Caco-2 (cell line): Measurements from ENCODE around the gene COX6A2. TPM values are rescaled to one million over a fixed set of nuclear protein-coding genes. Genes with fewer than 3 reads are reported as not detected.

Experiments used
- BruUV-seq: library from RNA; stranded (reverse); fragments of 400-500 nt; replicated peaks from 2 replicates; lab custom pipeline; 2021; lab: Mats Ljungman, UMichigan
- CTCF ChIA-PET: fragments of 300-600 bp; sonication (Branson Sonifier 250); formaldehyde crosslinking; loops from one replicate; lab custom pipeline; 2022; ENCODE audit warnings: antibody characterized with exemption; lab: Charles Lee
- POLR2A ChIA-PET: fragments of 300-600 bp; sonication (Branson Sonifier 250); formaldehyde crosslinking; loops from one replicate; lab custom pipeline; 2022; ENCODE audit warnings: antibody characterized with exemption; lab: Charles Lee
- DNase-seq, 2 experiments: peaks; one replicate each; pipeline versions ENCODE4 v3.0.0 to v3.0.0-alpha.2; 2020 to 2022
- H3K27me3 ChIP-seq: replicated peaks from 2 replicates; pipeline ENCODE4 v1.6.0; 2011; ENCODE audit warnings: low read length; ENCODE audit not compliant: control insufficient read depth, insufficient read depth
- H3K36me3 ChIP-seq: 2 replicates; pipeline ENCODE4 v1.5.1; 2011; ENCODE audit warnings: low read length; ENCODE audit not compliant: control insufficient read depth, insufficient read depth
- H3K4me1 ChIP-seq: fragments of 250-450 bp; sonication (Bioruptor Pico); 2 replicates; pipeline ENCODE4 v1.5.1; 2020; ENCODE audit warnings: mild to moderate bottlenecking
- H3K4me3 ChIP-seq: 2 replicates; pipeline ENCODE4 v1.5.1; 2011; ENCODE audit warnings: low read depth, mild to moderate bottlenecking, control low read depth, low read length
- H3K9me3 ChIP-seq: fragments of 250-450 bp; sonication (Bioruptor Pico); 2 replicates; pipeline ENCODE4 v1.5.1; 2020; ENCODE audit warnings: mild to moderate bottlenecking, moderate library complexity
- H3K27ac Mint-ChIP-seq: one replicate; pipeline ENCODE4 v1.8.0; 2022; ENCODE audit warnings: mixed read lengths; ENCODE audit not compliant: unreplicated experiment
- H3K27me3 Mint-ChIP-seq: one replicate; pipeline ENCODE4 v1.8.0; 2022; ENCODE audit warnings: mixed read lengths; ENCODE audit not compliant: insufficient read depth, unreplicated experiment
- H3K36me3 Mint-ChIP-seq: one replicate; pipeline ENCODE4 v1.8.0; 2022; ENCODE audit warnings: mild to moderate bottlenecking, mixed read lengths; ENCODE audit not compliant: insufficient read depth, unreplicated experiment
- H3K4me1 Mint-ChIP-seq: one replicate; pipeline ENCODE4 v1.8.0; 2022; ENCODE audit warnings: low read depth, mixed read lengths; ENCODE audit not compliant: unreplicated experiment
- H3K4me3 Mint-ChIP-seq: one replicate; pipeline ENCODE4 v1.8.0; 2022; ENCODE audit warnings: mild to moderate bottlenecking, moderate library complexity, mixed read lengths; ENCODE audit not compliant: unreplicated experiment
- H3K9me3 Mint-ChIP-seq: one replicate; pipeline ENCODE4 v1.8.0; 2022; ENCODE audit warnings: mixed read lengths; ENCODE audit not compliant: unreplicated experiment
- CTCF ChIP-seq, 2 experiments: fragments of 200-600 bp in 1 of 2; IDR thresholded peaks; 1 replicate in 1 of 2; 2 replicates in 1 of 2; pipeline versions ENCODE4 v1.5.1 to v1.8.0; 2011 to 2022; ENCODE audit warnings: antibody characterized with exemption in 1 of 2, control low read depth in 1 of 2, inconsistent platforms in 1 of 2, low read depth in 1 of 2, low read length in 1 of 2, mild to moderate bottlenecking in 1 of 2, moderate library complexity in 1 of 2; ENCODE audit not compliant: insufficient read depth in 1 of 2, severe bottlenecking in 1 of 2, unreplicated experiment in 1 of 2
- intact Hi-C: fragments of 100-400 bp; cut with micrococcal nuclease; formaldehyde crosslinking; loops from one replicate; pipeline ENCODE4 v1.10.0; 2022; ENCODE audit not compliant: unreplicated experiment
- total RNA-seq: library from RNA; stranded (reverse); gene quantifications from 2 replicates; pipeline ENCODE4 v1.2.3, GENCODE V29; 2022

COX6A2 gene
- total RNA-seq, 1 experiment from 2014 or later: not detected

GRCh38 chr16:31464348-31464769 lies 36.2 kb upstream of the COX6A2 start:
- BruUV-seq: no TSS peak
- no peak for TF ChIP-seq CTCF (IDR thresholded peaks at IDR 0.05; ENCODE audit: insufficient read depth in 1 of 2, low read depth in 1 of 2, low read length in 1 of 2, severe bottlenecking in 1 of 2, unreplicated experiment in 1 of 2)
- no peak overlapping the region for H3K4me3 ChIP-seq
- ChIA-PET POLR2A (interaction anchor here (0.6 to 1.2 kb wide), 2 partner anchors 13 to 662 kb away, joined by 3 to 5 read pairs; no protein-coding TSS in a partner anchor), CTCF (no interaction called here)
- peaks cover 32% of the 10 kb centered on the region for H3K36me3 Mint-ChIP-seq
- no peak for DNase-seq
- no peaks in the 10 kb centered on the region for H3K27me3 ChIP-seq
- H3K27me3 Mint-ChIP-seq: no peaks in the 10 kb centered on the region
- H3K4me3 Mint-ChIP-seq: no peak overlapping the region
- H3K4me1 Mint-ChIP-seq: peaks cover 6% of the 10 kb centered on the region
- H3K27ac Mint-ChIP-seq: no peak overlapping the region
- H3K36me3 ChIP-seq: peaks cover 1% of the 10 kb centered on the region; the same call in 1 of the 2 replicates
- intact Hi-C loops: no loop called here
- H3K9me3 ChIP-seq: no peaks in the 10 kb centered on the region
- H3K4me1 ChIP-seq: peaks cover 6% of the 10 kb centered on the region; the same call in 1 of the 2 replicates
- no peaks in the 10 kb centered on the region for H3K9me3 Mint-ChIP-seq

GRCh38 chr16:31461921-31462804 lies 34.0 kb upstream of the COX6A2 start:
- Mint-ChIP-seq H3K9me3 (no peaks in the 10 kb centered on the region), H3K4me3 (no peak overlapping the region), H3K27ac (no peak overlapping the region), H3K36me3 (peaks cover 38% of the 10 kb centered on the region), H3K4me1 (peaks cover 6% of the 10 kb centered on the region), H3K27me3 (no peaks in the 10 kb centered on the region)
- Histone ChIP-seq H3K9me3 (no peaks in the 10 kb centered on the region), H3K4me3 (no peak overlapping the region), H3K36me3 (peaks cover 1% of the 10 kb centered on the region; the same call in 1 of the 2 replicates), H3K27me3 (no peaks in the 10 kb centered on the region), H3K4me1 (peaks cover 13% of the 10 kb centered on the region; the same call in 1 of the 2 replicates)
- TF ChIP-seq CTCF (IDR thresholded peaks at IDR 0.05; ENCODE audit: insufficient read depth in 1 of 2, low read depth in 1 of 2, low read length in 1 of 2, severe bottlenecking in 1 of 2, unreplicated experiment in 1 of 2): no peak
- no peak for DNase-seq
- BruUV-seq: no TSS peak
- ChIA-PET CTCF (no interaction called here), POLR2A (no interaction called here)
- intact Hi-C loops: no loop called here

- Histone ChIP-seq H3K9me3 (no peaks in the 10 kb centered on the region), H3K27me3 (no peaks in the 10 kb centered on the region), H3K36me3 (peaks cover 1% of the 10 kb centered on the region; the same call in 1 of the 2 replicates), H3K4me1 (peaks cover 13% of the 10 kb centered on the region; the same call in 1 of the 2 replicates), H3K4me3 (no peak overlapping the region)
- Mint-ChIP-seq H3K4me3 (no peak overlapping the region), H3K4me1 (peaks cover 6% of the 10 kb centered on the region), H3K9me3 (no peaks in the 10 kb centered on the region), H3K36me3 (peaks cover 38% of the 10 kb centered on the region), H3K27ac (no peak overlapping the region), H3K27me3 (no peaks in the 10 kb centered on the region)
- no peak for DNase-seq
- ChIA-PET POLR2A (interaction anchor here (2.0 to 3.5 kb wide), 3 partner anchors 16 to 344 kb away, joined by 9 to 30 read pairs (median 12); partner anchors contain the start of gene KAT8), CTCF (interaction anchor here (1.1 to 4.3 kb wide), 3 partner anchors 13 to 19 kb away, joined by 3 to 33 read pairs (median 6); partner anchors contain the start of gene ZNF843)
- intact Hi-C loops: no loop called here
- no peak for TF ChIP-seq CTCF (IDR thresholded peaks at IDR 0.05; ENCODE audit: insufficient read depth in 1 of 2, low read depth in 1 of 2, low read length in 1 of 2, severe bottlenecking in 1 of 2, unreplicated experiment in 1 of 2)
- no TSS peak for BruUV-seq
These were observed 33.2 kb upstream of the COX6A2 start for GRCh38 chr16:31461201-31461920.
